Fibroblast of the conjunctiva (primary cell): ENCODE results near the gene TOR2A.

Experiments used
- DNase-seq: peaks from one replicate; pipeline ENCODE4 v3.0.0-alpha.2; 2010; ENCODE audit warnings: low read depth

The TOR2A gene

DNA sequence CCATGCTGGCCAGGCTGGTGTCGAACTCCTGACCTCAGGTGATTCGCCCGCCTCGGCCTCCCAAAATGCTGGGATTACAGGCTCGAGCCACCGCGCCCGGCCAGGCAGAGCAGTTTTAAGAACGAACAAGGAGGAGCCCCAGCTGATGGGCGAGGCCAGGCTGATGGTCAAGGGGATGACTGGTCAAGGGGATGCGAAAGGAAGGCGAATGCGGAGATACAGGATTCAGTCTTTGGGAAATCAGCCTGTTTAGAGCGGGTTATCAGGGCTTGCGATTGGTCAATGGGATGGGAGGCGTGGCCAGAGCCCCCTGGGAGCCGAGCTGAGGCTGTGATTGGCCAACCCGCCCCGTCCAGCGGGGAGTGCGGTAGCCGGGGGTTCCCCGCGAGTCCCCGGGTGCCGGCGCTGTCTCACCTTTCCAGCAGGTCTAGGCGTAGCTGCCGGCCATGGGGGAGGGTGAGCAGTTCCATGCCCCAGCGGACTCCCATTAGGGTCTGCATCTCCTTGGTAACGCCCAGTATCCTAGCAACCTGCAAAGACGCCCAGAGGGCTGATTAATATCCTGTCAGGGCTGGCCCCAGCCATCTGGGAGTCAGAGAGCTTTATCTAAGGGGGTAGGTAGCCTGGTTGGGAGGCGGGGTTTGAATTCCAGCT is 7.5 kb upstream of the TOR2A start:
- peak; percentile 77 for DNase-seq

GRCh38 chr9:127741831-127742434 is 6.8 kb upstream of the TOR2A start:
- DNase-seq, result peak; percentile 18

GRCh38 chr9:127739614-127740330 is 4.7 kb upstream of the TOR2A start:
- no peak for DNase-seq

- no peak for DNase-seq
Measured at GRCh38 chr9:127738666-127739065, 3.6 kb upstream of the TOR2A start.

DNA sequence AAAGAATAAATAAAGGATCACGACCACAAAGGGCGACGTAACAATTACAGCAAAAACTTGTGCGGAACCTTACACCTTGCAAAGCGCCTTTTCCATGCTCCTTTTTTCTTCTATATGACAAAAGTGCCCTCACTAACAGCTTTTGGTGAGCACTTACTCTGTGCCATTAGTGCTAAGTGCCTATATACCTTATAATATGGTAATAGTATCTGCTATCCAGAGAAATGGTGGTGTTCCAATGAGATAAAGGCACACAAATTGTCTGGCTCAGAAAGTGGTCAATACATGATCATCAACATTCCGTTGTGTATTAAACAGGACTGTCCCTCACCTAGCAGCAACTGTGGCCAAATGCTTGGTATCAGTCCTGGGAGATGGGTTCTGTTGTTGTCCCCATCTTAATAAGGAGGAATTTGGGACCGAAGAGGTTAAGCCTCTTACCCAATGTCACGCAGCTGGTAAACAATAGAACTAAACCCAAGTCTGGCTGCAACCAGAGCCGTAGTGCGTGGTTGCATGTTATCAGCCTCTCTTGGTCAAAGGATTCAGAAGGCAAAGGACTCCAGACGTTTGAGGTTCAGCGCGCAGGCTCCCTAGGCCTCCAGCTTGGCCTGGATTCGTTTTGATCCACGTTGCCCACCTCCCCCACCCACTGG is 564 bp upstream of the TOR2A start:
- no peak for DNase-seq

DNA sequence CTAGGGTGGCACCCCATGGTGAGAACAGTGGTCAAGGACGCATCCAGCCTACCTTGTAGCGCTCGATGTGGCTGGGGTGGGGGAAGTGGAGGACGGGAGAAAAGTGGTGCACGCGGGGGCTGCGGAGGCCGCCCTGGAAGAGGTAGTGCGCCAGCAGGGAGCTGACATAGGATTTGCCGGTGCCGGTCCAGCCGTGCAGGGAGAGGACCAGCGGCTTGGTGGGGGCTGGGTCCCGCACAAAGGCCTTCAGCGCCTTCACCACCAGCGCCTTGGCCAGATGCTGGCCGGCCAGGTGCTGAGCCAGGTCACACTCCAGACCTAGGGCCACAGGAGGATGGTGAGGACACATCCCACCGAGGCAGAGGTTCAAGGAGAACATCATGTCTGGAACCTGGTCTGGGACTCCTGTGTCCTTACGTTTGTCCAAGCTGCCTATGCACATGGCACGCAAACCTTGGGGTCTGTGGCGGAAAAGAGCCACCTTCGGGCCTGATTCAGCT is 797 bp downstream of the TOR2A start:
- no peak for DNase-seq

GRCh38 chr9:127733614-127734013 is 1.5 kb downstream of the TOR2A start:
- DNase-seq, result no peak

GRCh38 chr9:127732444-127732843 is 2.6 kb downstream of the TOR2A start:
- DNase-seq, result no peak

- DNase-seq, result no peak
Measured at GRCh38 chr9:127731938-127732337, 3.2 kb downstream of the TOR2A start.

- DNase-seq, result no peak
Measured at GRCh38 chr9:127730799-127731410, 4.2 kb downstream of the TOR2A start.

- no peak for DNase-seq
Measured at GRCh38 chr9:127730262-127730661, 4.8 kb downstream of the TOR2A start.

- DNase-seq, result no peak
Measured at GRCh38 chr9:127729522-127730256, 5.4 kb downstream of the TOR2A start.

DNA sequence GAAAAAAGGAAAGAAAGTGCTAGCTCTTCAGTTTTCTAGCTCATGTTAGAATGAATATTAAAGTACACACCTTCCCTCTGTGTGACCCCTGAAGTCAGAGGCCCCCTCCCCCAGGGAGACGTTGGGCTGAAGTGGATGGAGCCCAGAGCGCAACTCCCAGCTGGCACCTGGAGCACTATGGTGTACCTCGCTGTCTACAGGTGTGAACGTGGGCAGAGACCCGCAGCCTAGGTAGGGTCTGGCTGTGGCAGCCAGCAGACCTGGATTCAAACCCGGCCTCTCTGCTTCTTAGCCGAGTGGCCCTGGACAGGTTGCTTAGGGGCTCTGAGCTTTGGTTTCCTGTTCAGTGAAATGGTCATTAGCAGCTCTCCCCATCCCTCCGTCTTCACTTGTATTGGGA is 6.3 kb downstream of the TOR2A start:
- no peak for DNase-seq

- no peak for DNase-seq
Measured at GRCh38 chr9:127726871-127727270, 8.2 kb downstream of the TOR2A start.

DNA sequence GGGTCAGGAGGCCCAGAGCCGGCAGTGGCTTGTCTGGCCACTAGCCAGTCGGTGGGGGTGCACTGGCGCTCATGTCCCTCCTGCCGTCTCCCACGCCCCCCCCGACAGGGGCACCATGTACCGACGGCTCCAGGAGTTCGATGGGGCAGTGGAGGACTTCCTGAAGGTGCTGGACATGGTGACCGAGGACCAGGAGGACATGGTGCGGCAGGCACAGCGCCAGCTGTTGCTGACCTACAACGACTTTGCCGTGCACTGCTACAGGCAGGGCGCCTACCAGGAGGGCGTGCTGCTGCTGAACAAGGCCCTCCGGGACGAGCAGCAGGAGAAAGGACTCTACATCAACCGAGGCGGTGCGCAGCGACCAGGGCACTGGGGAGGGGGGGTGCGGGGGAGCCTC is 11.1 kb downstream of the TOR2A start:
- DNase-seq, result no peak

- DNase-seq, result peak; percentile 49
Measured at GRCh38 chr9:127723444-127723843, 11.7 kb downstream of the TOR2A start.

DNA sequence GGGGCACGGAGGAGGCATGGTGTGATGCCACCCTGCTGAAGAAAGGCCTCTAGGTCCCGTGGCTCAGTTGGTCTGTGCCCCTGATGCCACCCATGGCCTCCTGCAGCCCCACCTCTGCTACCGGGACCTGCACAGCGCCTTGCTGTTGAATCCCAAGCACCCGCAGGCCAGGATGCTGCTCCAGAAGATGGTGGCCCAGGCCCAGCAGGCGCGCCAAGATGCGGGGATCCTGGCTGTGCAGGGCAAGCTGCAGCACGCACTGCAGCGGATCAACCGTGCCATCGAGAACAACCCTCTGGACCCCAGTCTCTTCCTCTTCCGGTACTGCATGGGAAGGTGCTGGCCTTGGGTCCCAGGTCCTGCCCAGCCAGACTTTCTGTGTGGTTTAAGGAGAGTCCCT is 12.1 kb downstream of the TOR2A start:
- no peak for DNase-seq

- DNase-seq, result no peak
Measured at GRCh38 chr9:127722055-127722745, 12.9 kb downstream of the TOR2A start.

DNA sequence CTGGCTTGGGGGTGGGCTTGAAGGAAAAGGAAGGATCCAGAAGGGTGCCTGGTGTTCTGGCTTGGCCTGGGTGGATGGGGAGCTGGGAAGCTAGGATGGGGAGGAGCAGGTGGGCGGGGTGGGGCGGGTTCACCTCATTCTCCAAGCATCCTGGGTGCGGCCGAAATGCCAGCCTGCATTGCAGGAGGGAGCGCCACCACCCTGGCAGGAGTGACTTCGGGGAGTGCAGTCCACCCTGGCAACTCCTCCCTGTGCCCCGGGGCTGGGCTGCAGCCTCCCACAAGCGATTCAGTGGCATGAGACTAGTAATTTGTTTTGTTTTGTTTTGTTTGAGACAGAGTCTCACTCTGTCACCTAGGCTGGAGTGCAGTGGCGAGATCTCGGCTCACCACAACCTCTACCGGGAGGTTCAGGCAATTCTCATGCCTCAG is 13.7 kb downstream of the TOR2A start:
- no peak for DNase-seq

DNA sequence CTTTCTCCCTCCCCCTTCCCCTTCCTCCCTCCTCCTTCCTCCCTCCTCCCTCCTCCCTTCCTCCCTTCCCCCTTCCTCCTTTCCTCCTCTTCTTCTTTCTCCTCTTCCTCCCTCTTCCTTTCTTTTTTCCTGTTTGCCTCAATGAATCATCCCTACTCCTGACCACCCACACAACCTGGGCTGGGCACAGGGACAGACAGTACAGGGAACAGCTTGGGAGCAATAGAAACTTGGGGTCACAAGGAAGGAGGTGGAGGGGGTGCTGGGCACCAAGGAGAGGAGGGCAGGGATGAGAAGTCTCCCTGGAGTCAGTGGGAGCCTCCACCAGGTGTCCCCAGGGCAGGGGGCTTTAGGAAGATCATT is 14.2 kb downstream of the TOR2A start:
- DNase-seq, result no peak
